ENCODE measurements around the gene MAP4K4. TPM values are rescaled to one million over a fixed set of nuclear protein-coding genes. Genes with fewer than 3 reads are reported as not detected.

MAP4K4 gene
- total and polyA plus RNA-seq, 2 of the 13 experiments (the other 11 are each of a cell fraction or from before 2014, with no cell fraction given): 105 to 264 TPM

DNA sequence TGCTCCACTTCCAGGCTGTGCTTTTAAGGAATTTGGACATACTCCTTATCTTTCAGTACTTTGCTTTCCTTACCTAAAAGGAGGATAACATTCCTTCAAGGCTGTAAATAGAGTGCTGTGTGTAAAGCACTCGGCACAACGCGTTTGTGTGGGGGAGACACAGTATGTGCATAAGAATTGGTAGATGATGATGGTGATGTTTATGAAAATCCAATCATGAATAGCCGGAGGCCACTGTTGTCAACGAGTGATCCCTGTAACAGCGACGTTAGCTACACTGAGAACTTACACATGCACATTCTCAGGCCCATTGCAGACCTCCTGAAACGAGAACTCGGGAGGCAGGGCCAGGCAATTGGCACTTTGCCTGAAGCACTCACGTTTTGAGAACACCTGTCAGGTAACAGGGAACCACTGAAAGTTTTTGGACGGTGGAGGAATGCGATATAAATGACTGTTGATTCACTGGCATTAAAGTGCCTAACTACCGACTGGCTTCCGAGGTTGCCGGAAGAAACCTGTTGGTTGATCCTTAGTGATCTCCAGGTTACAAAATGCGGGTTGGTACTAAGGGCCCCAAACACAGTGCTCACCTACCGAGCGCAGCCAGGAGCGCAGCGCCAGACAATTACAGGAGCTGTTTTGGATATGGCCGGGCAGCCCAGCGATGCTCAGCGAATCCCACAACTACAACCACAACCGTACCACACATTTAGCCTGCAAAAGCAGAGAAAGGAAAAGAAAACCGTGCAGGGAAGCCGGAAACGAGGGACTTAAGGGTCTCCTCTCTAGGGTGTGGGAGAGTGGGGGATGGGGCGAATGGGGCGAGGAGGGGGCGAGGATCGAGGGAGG, 1.0 kb upstream of the MAP4K4 start (continued):
- TF ChIP-seq, protein P1, sequence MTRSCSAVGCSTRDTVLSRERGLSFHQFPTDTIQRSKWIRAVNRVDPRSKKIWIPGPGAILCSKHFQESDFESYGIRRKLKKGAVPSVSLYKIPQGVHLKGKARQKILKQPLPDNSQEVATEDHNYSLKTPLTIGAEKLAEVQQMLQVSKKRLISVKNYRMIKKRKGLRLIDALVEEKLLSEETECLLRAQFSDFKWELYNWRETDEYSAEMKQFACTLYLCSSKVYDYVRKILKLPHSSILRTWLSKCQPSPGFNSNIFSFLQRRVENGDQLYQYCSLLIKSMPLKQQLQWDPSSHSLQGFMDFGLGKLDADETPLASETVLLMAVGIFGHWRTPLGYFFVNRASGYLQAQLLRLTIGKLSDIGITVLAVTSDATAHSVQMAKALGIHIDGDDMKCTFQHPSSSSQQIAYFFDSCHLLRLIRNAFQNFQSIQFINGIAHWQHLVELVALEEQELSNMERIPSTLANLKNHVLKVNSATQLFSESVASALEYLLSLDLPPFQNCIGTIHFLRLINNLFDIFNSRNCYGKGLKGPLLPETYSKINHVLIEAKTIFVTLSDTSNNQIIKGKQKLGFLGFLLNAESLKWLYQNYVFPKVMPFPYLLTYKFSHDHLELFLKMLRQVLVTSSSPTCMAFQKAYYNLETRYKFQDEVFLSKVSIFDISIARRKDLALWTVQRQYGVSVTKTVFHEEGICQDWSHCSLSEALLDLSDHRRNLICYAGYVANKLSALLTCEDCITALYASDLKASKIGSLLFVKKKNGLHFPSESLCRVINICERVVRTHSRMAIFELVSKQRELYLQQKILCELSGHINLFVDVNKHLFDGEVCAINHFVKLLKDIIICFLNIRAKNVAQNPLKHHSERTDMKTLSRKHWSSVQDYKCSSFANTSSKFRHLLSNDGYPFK (CRISPR knock-in tag; IDR thresholded peaks at IDR 0.05; ENCODE audit: borderline replicate concordance): no peak; the same call in 1 of the 2 replicates
- TF ChIP-seq ZMYM2 (CRISPR knock-in tag; IDR thresholded peaks at IDR 0.05) (0 out of 2 replicates have a peak, but pooled peaks have one; percentile 29), ZBTB8A (CRISPR knock-in tag; IDR thresholded peaks at IDR 0.05; ENCODE audit: borderline replicate concordance, low read depth) (peak; percentile 6; the same call in 1 of the 2 replicates), ZNF605 (CRISPR knock-in tag; IDR thresholded peaks at IDR 0.05) (peak; percentile 16), TAF15 (IDR thresholded peaks at IDR 0.05; ENCODE audit: low read depth, low read length, poor library complexity, severe bottlenecking) (no peak), HNF4A (CRISPR knock-in tag; IDR thresholded peaks at IDR 0.05) (0 out of 2 replicates have a peak, but pooled peaks have one; percentile 1), GABPA (IDR thresholded peaks at IDR 0.05; ENCODE audit: low read depth, low read length) (no peak), GABPA (CRISPR knock-in tag; IDR thresholded peaks at IDR 0.05; ENCODE audit: low read depth) (no peak), PRMT3 (CRISPR knock-in tag; IDR thresholded peaks at IDR 0.05; ENCODE audit: borderline replicate concordance, low read depth) (0 out of 2 replicates have a peak, but pooled peaks have one; percentile 9), MATR3 (CRISPR knock-in tag; IDR thresholded peaks at IDR 0.05) (no peak), PHF21A (CRISPR knock-in tag; IDR thresholded peaks at IDR 0.05) (0 out of 2 replicates have a peak, but pooled peaks have one; percentile 39), SOX6 (IDR thresholded peaks at IDR 0.05) (no peak), SOX6 (CRISPR knock-in tag; IDR thresholded peaks at IDR 0.05) (0 out of 2 replicates have a peak, but pooled peaks have one; percentile 14), ZNF207 (IDR thresholded peaks at IDR 0.05; ENCODE audit: borderline replicate concordance) (no peak), CAMTA2 (CRISPR knock-in tag; IDR thresholded peaks at IDR 0.05; ENCODE audit: borderline replicate concordance) (no peak), PAX8 (CRISPR knock-in tag; IDR thresholded peaks at IDR 0.05; ENCODE audit: borderline replicate concordance) (0 out of 2 replicates have a peak, but pooled peaks have one; percentile 25), THAP8 (CRISPR knock-in tag; IDR thresholded peaks at IDR 0.05; ENCODE audit: borderline replicate concordance) (peak; percentile 73; the same call in 1 of the 2 replicates), MTA3 (CRISPR knock-in tag; IDR thresholded peaks at IDR 0.05) (no peak), ZEB1 (IDR thresholded peaks at IDR 0.05; ENCODE audit: insufficient replicate concordance, low read depth) (peak; percentile 87)
- TF ChIP-seq, protein P2, sequence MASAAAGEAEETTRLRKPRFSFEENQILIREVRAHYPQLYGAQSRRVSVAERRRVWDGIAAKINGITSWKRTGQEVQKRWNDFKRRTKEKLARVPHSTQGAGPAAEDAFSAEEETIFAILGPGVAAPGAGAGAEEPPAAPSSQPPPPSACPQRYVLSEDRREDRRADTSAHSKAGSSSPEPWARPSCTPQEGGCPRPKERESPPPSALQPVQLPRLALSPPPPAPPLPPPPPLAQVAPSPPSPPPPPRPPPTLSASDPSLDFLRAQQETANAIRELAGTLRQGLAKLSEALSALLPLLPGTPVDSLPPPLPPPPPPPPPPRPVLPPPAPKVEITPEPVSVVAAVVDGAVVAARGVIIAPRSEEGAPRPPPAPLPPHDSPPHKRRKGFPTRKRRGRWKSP (CRISPR knock-in tag; IDR thresholded peaks at IDR 0.05): peak; percentile 73; the same call in 1 of the 2 replicates
